Measurements from ENCODE around the gene AGPAT2.

GRCh38 chr9:136623842-136624183 is 63.4 kb downstream of the AGPAT2 start:
- TF ChIP-seq MAFK (IDR thresholded peaks at IDR 0.05; ENCODE audit: low read depth, low read length) (no peak), POLR2A (IDR thresholded peaks at IDR 0.05; ENCODE audit: low read depth, low read length) (no peak), RCOR1 (IDR thresholded peaks at IDR 0.05; ENCODE audit: insufficient replicate concordance, low read length) (no peak), CEBPB (IDR thresholded peaks at IDR 0.05; ENCODE audit: low read depth, low read length) (no peak), CHD1 (IDR thresholded peaks at IDR 0.05; ENCODE audit: low read depth, low read length) (no peak)
- TF ChIP-seq, protein P1, sequence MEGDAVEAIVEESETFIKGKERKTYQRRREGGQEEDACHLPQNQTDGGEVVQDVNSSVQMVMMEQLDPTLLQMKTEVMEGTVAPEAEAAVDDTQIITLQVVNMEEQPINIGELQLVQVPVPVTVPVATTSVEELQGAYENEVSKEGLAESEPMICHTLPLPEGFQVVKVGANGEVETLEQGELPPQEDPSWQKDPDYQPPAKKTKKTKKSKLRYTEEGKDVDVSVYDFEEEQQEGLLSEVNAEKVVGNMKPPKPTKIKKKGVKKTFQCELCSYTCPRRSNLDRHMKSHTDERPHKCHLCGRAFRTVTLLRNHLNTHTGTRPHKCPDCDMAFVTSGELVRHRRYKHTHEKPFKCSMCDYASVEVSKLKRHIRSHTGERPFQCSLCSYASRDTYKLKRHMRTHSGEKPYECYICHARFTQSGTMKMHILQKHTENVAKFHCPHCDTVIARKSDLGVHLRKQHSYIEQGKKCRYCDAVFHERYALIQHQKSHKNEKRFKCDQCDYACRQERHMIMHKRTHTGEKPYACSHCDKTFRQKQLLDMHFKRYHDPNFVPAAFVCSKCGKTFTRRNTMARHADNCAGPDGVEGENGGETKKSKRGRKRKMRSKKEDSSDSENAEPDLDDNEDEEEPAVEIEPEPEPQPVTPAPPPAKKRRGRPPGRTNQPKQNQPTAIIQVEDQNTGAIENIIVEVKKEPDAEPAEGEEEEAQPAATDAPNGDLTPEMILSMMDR (conservative IDR thresholded peaks at IDR 0.05; ENCODE audit: low read depth, low read length), result no peak
- TF ChIP-seq, protein P2, sequence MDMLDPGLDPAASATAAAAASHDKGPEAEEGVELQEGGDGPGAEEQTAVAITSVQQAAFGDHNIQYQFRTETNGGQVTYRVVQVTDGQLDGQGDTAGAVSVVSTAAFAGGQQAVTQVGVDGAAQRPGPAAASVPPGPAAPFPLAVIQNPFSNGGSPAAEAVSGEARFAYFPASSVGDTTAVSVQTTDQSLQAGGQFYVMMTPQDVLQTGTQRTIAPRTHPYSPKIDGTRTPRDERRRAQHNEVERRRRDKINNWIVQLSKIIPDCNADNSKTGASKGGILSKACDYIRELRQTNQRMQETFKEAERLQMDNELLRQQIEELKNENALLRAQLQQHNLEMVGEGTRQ (IDR thresholded peaks at IDR 0.05; ENCODE audit: low read depth, low read length), result no peak

All from IMR-90 (cell line).